GM13976 (cell line): ENCODE measurements around the gene VCAN.

ENCODE experiments used
- DNase-seq: peaks from one replicate; pipeline ENCODE4 v3.0.0; 2012; ENCODE audit warnings: low spot score
- in situ Hi-C: fragments of 300-500 bp; cut with MboI; formaldehyde crosslinking; loops from one replicate; pipeline ENCODE4 v1.12.0; 2022; ENCODE audit warnings: low sequenced_read_pairs, mixed read lengths, inconsistent platforms; ENCODE audit not compliant: unreplicated experiment
- TF ChIP-seq, protein P1 (sequence below): IDR thresholded peaks from 2 replicates; pipeline ENCODE4 v1.5.1; 2012; ENCODE audit warnings: borderline replicate concordance, mild to moderate bottlenecking; ENCODE audit not compliant: insufficient read depth; ENCODE audit errors: extremely low read depth, missing control alignments, control extremely low read depth

Gene VCAN

DNA sequence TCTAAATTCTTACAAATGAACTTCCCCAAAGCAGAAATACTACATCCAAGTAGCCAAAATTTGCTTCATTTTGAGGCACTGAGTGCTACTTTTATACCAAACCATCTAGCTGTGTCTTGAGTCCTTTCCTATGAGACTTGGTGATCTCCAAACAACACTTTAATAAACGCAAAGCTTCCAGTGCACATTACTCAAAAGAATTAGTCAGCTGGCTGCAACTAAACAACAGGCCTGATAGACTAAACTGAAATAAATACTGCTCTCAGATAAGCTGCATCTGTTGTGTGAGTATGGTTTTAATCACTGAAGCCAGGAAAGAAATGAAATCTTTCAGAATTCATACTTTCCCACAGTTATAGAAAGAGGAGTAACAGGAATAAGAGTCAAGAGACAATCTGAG is 80.3 kb downstream of the VCAN start:
- TF ChIP-seq, protein P1, sequence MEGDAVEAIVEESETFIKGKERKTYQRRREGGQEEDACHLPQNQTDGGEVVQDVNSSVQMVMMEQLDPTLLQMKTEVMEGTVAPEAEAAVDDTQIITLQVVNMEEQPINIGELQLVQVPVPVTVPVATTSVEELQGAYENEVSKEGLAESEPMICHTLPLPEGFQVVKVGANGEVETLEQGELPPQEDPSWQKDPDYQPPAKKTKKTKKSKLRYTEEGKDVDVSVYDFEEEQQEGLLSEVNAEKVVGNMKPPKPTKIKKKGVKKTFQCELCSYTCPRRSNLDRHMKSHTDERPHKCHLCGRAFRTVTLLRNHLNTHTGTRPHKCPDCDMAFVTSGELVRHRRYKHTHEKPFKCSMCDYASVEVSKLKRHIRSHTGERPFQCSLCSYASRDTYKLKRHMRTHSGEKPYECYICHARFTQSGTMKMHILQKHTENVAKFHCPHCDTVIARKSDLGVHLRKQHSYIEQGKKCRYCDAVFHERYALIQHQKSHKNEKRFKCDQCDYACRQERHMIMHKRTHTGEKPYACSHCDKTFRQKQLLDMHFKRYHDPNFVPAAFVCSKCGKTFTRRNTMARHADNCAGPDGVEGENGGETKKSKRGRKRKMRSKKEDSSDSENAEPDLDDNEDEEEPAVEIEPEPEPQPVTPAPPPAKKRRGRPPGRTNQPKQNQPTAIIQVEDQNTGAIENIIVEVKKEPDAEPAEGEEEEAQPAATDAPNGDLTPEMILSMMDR: no peak
- DNase-seq: no peak
- in situ Hi-C loops: loop anchor here (10.0 kb wide), 1 partner anchor 907 kb away; no protein-coding TSS in a partner anchor

DNA sequence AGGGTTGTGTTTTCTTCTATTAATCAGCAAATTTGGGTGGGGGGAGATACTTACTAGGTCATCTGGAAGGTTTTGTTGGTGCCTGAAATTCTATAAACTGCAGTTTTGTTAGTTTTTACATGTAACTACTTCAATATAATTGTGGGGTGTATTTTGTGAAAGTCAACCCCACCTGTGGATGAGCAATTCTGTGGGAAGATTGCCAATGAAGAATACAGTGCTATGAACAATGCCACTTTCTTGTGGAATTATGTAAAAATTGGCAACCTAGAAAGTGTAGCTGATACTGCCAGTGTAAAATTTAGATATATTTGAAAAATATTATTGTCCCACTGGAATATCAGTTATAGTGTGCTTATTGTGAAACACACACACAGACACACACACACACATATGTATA is 80.7 kb downstream of the VCAN start:
- TF ChIP-seq, protein P1: no peak
- in situ Hi-C loops: loop anchor here (10.0 kb wide), 1 partner anchor 907 kb away; no protein-coding TSS in a partner anchor
- DNase-seq: no peak

DNA sequence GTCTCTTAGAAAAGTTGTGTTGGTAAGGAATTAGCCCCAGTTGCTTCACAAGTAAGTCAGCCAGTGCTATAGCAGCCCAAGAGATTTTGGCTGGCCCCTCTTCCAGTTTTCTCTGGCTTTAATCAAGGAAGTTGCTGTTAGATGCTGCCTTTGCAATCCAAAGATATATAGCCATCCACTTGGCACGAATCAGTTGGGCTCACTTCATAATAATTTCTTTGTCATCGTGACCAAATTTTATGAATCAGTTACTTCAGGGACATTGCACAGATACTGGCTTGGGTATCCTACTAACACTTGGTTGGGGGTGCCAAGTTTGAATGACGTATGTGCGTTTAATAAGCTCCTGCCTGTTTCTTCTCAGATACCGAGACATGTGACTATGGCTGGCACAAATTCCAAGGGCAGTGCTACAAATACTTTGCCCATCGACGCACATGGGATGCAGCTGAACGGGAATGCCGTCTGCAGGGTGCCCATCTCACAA is 81.5 kb downstream of the VCAN start:
- TF ChIP-seq, protein P1: no peak
- in situ Hi-C loops: loop anchor here (10.0 kb wide), 1 partner anchor 908 kb away; no protein-coding TSS in a partner anchor
- DNase-seq: no peak

DNA sequence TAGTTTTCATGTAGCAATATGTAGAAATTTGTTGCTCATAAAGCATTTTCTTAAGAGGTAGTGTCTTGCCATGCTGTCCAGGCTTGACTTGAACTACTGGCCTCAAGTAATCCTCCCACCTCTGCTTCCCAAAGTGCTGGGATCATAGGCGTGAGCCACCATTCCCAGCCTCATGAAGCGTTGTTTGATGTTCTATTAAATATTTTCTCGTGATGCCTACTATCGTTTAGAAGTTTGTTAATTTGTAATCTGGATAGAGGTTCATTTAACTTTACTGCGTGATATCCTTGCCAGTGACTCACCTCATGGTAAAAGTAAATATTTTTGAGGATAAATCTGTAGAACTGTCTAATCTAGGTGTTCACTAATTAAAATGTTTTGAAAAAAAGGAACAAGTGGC is 82.6 kb downstream of the VCAN start:
- DNase-seq: no peak
- TF ChIP-seq, protein P1: no peak
- in situ Hi-C loops: loop anchor here (10.0 kb wide), 1 partner anchor 909 kb away; no protein-coding TSS in a partner anchor

DNA sequence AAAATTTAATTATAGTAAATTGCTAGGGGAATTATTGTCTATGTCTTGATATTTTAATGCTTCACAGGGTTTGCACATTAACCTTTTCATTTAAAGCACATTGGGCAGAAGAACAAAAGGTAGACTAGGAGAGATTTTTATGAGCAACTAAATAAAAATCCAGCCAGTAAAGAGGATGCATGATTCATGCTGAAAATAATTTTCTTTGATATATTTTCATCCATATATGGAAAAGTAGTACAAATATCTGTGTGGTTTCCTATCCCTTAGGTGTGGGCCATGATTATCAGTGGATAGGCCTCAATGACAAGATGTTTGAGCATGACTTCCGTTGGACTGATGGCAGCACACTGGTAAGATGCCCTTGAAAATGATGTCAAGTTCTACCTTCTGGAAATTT is 83.1 kb downstream of the VCAN start:
- in situ Hi-C loops: loop anchor here (10.0 kb wide), 1 partner anchor 910 kb away; no protein-coding TSS in a partner anchor
- TF ChIP-seq, protein P1: no peak
- no peak for DNase-seq

DNA sequence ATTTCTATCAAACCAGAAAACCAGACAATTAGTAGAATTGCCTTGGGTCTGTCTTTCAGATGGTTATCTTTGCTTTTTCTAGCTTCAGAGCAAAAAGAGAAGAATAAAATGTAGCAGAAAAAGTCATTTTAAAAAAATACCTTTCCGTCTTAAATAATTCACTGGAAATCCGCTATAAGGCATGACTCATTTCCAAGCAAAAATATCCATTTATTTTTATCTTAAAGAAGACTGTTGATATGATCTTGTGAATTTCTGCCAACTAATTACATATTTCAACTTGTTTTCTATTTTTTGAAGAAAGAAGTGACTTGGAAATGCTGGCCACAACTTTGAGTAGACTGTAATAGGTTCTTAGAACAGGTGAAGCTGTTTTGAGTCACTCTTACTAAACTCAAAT is 83.7 kb downstream of the VCAN start:
- in situ Hi-C loops: loop anchor here (10.0 kb wide), 1 partner anchor 910 kb away; no protein-coding TSS in a partner anchor
- TF ChIP-seq, protein P1: no peak
- no peak for DNase-seq
